NCI-H2171 treated with DMSO at 0.1 percent for 48 hours (cell line): ENCODE measurements around the gene UBIAD1.
"Not testable (repeated sequence)": the region's sequence is repeated elsewhere in the genome, so short reads cannot be mapped to it uniquely, and the experiment has no call there.

Experiments used
- DNase-seq: peaks from one replicate; lab custom pipeline; 2025; lab: John Stamatoyannopoulos, UW

UBIAD1 gene

GRCh38 chr1:11279630-11280029 is 6.6 kb downstream of the UBIAD1 start:
- DNase-seq = no peak

GRCh38 chr1:11280719-11281376 is 7.8 kb downstream of the UBIAD1 start:
- no peak for DNase-seq

- DNase-seq = no peak
Observed at GRCh38 chr1:11281518-11282331, 8.7 kb downstream of the UBIAD1 start.

- no peak for DNase-seq
Observed at GRCh38 chr1:11283151-11283550, 10.2 kb downstream of the UBIAD1 start.

- DNase-seq = no peak
Observed at GRCh38 chr1:11284784-11285183, 11.8 kb downstream of the UBIAD1 start.

- DNase-seq = peak; percentile 62
Observed at GRCh38 chr1:11285883-11286734, 13.1 kb downstream of the UBIAD1 start.

- peak; percentile 62 for DNase-seq
Observed at GRCh38 chr1:11286735-11287410, 13.9 kb downstream of the UBIAD1 start.

GRCh38 chr1:11289064-11289463 is 16.1 kb downstream of the UBIAD1 start:
- DNase-seq = peak; percentile 53

GRCh38 chr1:11291049-11291448 is 18.1 kb downstream of the UBIAD1 start:
- DNase-seq = no peak

- no peak for DNase-seq
Observed at GRCh38 chr1:11293856-11294255, 20.9 kb downstream of the UBIAD1 start.

GRCh38 chr1:11294951-11295350 is 22.0 kb downstream of the UBIAD1 start:
- no peak for DNase-seq

GRCh38 chr1:11295905-11296304 is 22.9 kb downstream of the UBIAD1 start:
- DNase-seq = no peak

GRCh38 chr1:11297774-11298173 is 24.8 kb downstream of the UBIAD1 start:
- DNase-seq = not testable (repeated sequence)

- DNase-seq = no peak
Observed at GRCh38 chr1:11298390-11299224, 25.6 kb downstream of the UBIAD1 start.

- no peak for DNase-seq
Observed at GRCh38 chr1:11299225-11299574, 26.2 kb downstream of the UBIAD1 start.

- peak; percentile 24 for DNase-seq
Observed at GRCh38 chr1:11301601-11302000, 28.6 kb downstream of the UBIAD1 start.

- no peak for DNase-seq
Observed at GRCh38 chr1:11302366-11302765, 29.4 kb downstream of the UBIAD1 start.

- DNase-seq = not testable (repeated sequence)
Observed at GRCh38 chr1:11305516-11305915, 32.5 kb downstream of the UBIAD1 start.

GRCh38 chr1:11307852-11308251 is 34.9 kb downstream of the UBIAD1 start:
- no peak for DNase-seq

- no peak for DNase-seq
Observed at GRCh38 chr1:11308699-11309224, 35.8 kb downstream of the UBIAD1 start.

GRCh38 chr1:11309385-11309784 is 36.4 kb downstream of the UBIAD1 start:
- DNase-seq = no peak
